H9 (cell line): ENCODE data around the gene LRMDA. TPM values are rescaled to one million over a fixed set of nuclear protein-coding genes. Genes with fewer than 3 reads are reported as not detected.

ENCODE experiments used
- DNase-seq: peaks from one replicate; pipeline ENCODE4 v3.0.0-alpha.2; 2017
- H2AFZ ChIP-seq: one replicate; pipeline ENCODE4 v1.6.1; 2013; ENCODE audit warnings: mild to moderate bottlenecking, low read length, control low read depth, moderate library complexity
- H2AK5ac ChIP-seq: 2 replicates; pipeline ENCODE4 v1.6.1; 2013; ENCODE audit warnings: low read length, control low read depth, mixed read lengths; ENCODE audit not compliant: insufficient read length
- H2BK120ac ChIP-seq: one replicate; pipeline ENCODE4 v1.6.1; 2013; ENCODE audit warnings: low read depth, mild to moderate bottlenecking, low read length, control low read depth, inconsistent platforms; ENCODE audit not compliant: poor library complexity, severe bottlenecking
- H2BK12ac ChIP-seq: 2 replicates; pipeline ENCODE4 v1.6.1; 2013; ENCODE audit warnings: low read length, control low read depth, mixed read lengths, low read depth; ENCODE audit not compliant: insufficient read length
- H2BK15ac ChIP-seq: 2 replicates; pipeline ENCODE4 v1.6.1; 2013; ENCODE audit warnings: low read depth, low read length, control low read depth
- H2BK20ac ChIP-seq: one replicate; pipeline ENCODE4 v1.6.1; 2013; ENCODE audit warnings: low read depth, mild to moderate bottlenecking, low read length, control low read depth, inconsistent platforms; ENCODE audit not compliant: poor library complexity, severe bottlenecking
- H2BK5ac ChIP-seq: 2 replicates; pipeline ENCODE4 v1.6.1; 2013; ENCODE audit warnings: low read length, control low read depth, mixed read lengths; ENCODE audit not compliant: insufficient read length
- H3K14ac ChIP-seq: 2 replicates; pipeline ENCODE4 v1.6.1; 2013; ENCODE audit warnings: low read length, control low read depth; ENCODE audit not compliant: insufficient read depth
- H3K18ac ChIP-seq: 2 replicates; pipeline ENCODE4 v1.6.1; 2013; ENCODE audit warnings: low read depth, mild to moderate bottlenecking, mixed read lengths, low read length, control low read depth; ENCODE audit not compliant: insufficient read length
- H3K23ac ChIP-seq: 2 replicates; pipeline ENCODE4 v1.6.1; 2013; ENCODE audit warnings: low read length, control low read depth, mixed read lengths, low read depth; ENCODE audit not compliant: insufficient read length
- H3K23me2 ChIP-seq: 2 replicates; pipeline ENCODE4 v1.6.1; 2013; ENCODE audit warnings: low read depth, mild to moderate bottlenecking, mixed read lengths, low read length, control low read depth; ENCODE audit not compliant: insufficient read length, poor library complexity, severe bottlenecking
- H3K27ac ChIP-seq: 2 replicates; pipeline ENCODE4 v1.5.1; 2013; ENCODE audit warnings: low read length, control low read depth, mixed read lengths, low read depth; ENCODE audit not compliant: insufficient read length
- H3K27me3 ChIP-seq: 2 replicates; pipeline ENCODE4 v1.6.1; 2013; ENCODE audit warnings: low read length, control low read depth, inconsistent platforms; ENCODE audit not compliant: insufficient read depth
- H3K4ac ChIP-seq: 2 replicates; pipeline ENCODE4 v1.6.1; 2013; ENCODE audit warnings: low read depth, mild to moderate bottlenecking, control low read depth, inconsistent platforms, low read length, moderate library complexity
- H3K4me1 ChIP-seq: 2 replicates; pipeline ENCODE4 v1.6.1; 2013; ENCODE audit warnings: low read length, control low read depth, inconsistent platforms; ENCODE audit not compliant: insufficient read depth
- H3K4me2 ChIP-seq: 2 replicates; pipeline ENCODE4 v1.6.1; 2013; ENCODE audit warnings: low read length, control low read depth, mixed read lengths; ENCODE audit not compliant: insufficient read length, insufficient read depth
- H3K56ac ChIP-seq: 2 replicates; pipeline ENCODE4 v1.6.1; 2013; ENCODE audit warnings: low read depth, mild to moderate bottlenecking, mixed read lengths, low read length, control low read depth; ENCODE audit not compliant: insufficient read length
- H3K79me1 ChIP-seq: 2 replicates; pipeline ENCODE4 v1.6.1; 2013; ENCODE audit warnings: low read depth, mild to moderate bottlenecking, moderate library complexity, low read length, control low read depth, inconsistent platforms; ENCODE audit not compliant: insufficient read depth, poor library complexity, severe bottlenecking
- H3K79me2 ChIP-seq: 2 replicates; pipeline ENCODE4 v1.6.1; 2013; ENCODE audit warnings: low read length, control low read depth, inconsistent platforms; ENCODE audit not compliant: insufficient read depth
- H3K9ac ChIP-seq: 2 replicates; pipeline ENCODE4 v1.6.1; 2013; ENCODE audit warnings: low read length, control low read depth, mixed read lengths; ENCODE audit not compliant: insufficient read length; ENCODE audit errors: extremely low read depth
- H3K9me3 ChIP-seq: one replicate; pipeline ENCODE4 v1.6.1; 2013; ENCODE audit warnings: low read depth, low read length, inconsistent platforms; ENCODE audit not compliant: control insufficient read depth
- H3T11ph ChIP-seq: one replicate; pipeline ENCODE4 v1.6.1; 2013; ENCODE audit warnings: mild to moderate bottlenecking, low read length, control low read depth, inconsistent platforms
- H4K20me1 ChIP-seq: one replicate; pipeline ENCODE4 v1.6.1; 2013; ENCODE audit not compliant: control insufficient read depth, insufficient read length, insufficient read depth
- H4K5ac ChIP-seq: 2 replicates; pipeline ENCODE4 v1.6.1; 2013; ENCODE audit warnings: low read depth, mild to moderate bottlenecking, mixed read lengths, low read length, control low read depth; ENCODE audit not compliant: insufficient read length
- H4K8ac ChIP-seq: replicated peaks from 2 replicates; pipeline ENCODE4 v1.6.1; 2013; ENCODE audit warnings: low read length, control low read depth, mixed read lengths, low read depth; ENCODE audit not compliant: insufficient read length
- H4K91ac ChIP-seq: 2 replicates; pipeline ENCODE4 v1.6.1; 2013; ENCODE audit warnings: low read depth, mild to moderate bottlenecking, moderate library complexity, mixed read lengths, low read length, control low read depth; ENCODE audit not compliant: insufficient read length
- H3K27ac Mint-ChIP-seq, 3 experiments: 2 replicates in 2 of 3; 3 replicates in 1 of 3; pipeline ENCODE4 v1.8.0; 2020 to 2021; ENCODE audit warnings: mixed read lengths in 3 of 3, mild to moderate bottlenecking in 1 of 3, moderate library complexity in 1 of 3
- H3K27me3 Mint-ChIP-seq: 2 replicates; pipeline ENCODE4 v1.8.0; 2021; ENCODE audit warnings: low read depth, mild to moderate bottlenecking, moderate library complexity, mixed read lengths
- H3K36me3 Mint-ChIP-seq, 3 experiments: 2 replicates in 2 of 3; 3 replicates in 1 of 3; pipeline ENCODE4 v1.8.0; 2020 to 2021; ENCODE audit warnings: low read depth in 3 of 3, mixed read lengths in 3 of 3; ENCODE audit not compliant: insufficient read depth in 1 of 3
- H3K4me1 Mint-ChIP-seq, 2 experiments: 2 replicates each; pipeline ENCODE4 v1.8.0; 2020; ENCODE audit warnings: mixed read lengths in 2 of 2
- H3K4me3 Mint-ChIP-seq, 2 experiments: 2 replicates in 1 of 2; 3 replicates in 1 of 2; pipeline ENCODE4 v1.8.0; 2020 to 2021; ENCODE audit warnings: mild to moderate bottlenecking in 2 of 2, mixed read lengths in 2 of 2, moderate library complexity in 1 of 2
- H3K9me3 Mint-ChIP-seq, 2 experiments: 2 replicates in 1 of 2; 3 replicates in 1 of 2; pipeline ENCODE4 v1.8.0; 2020; ENCODE audit warnings: mild to moderate bottlenecking in 2 of 2, mixed read lengths in 2 of 2, moderate library complexity in 1 of 2
- WGBS: extraction: QIAGEN DNeasy Blood & Tissue Kit; methylation state at CpG from one replicate; pipeline ENCODE4 v1.1.7; 2013; ENCODE audit warnings: missing lambda C conversion rate, low lambda C conversion rate, mixed read lengths; ENCODE audit not compliant: insufficient read length; ENCODE audit errors: extremely low coverage; 5-methylcytosine and 5-hydroxymethylcytosine counted together
- total RNA-seq: library from RNA; stranded (reverse); gene quantifications from 2 replicates; pipeline ENCODE4 v1.2.1, GENCODE V29; 2021
- TF ChIP-seq, protein P1 (sequence below): fragments of 200-600 bp; sonication (generic); conservative IDR thresholded peaks from 3 replicates; pipeline ENCODE4 v1.8.0; 2021; ENCODE audit warnings: antibody characterized with exemption, mild to moderate bottlenecking

The LRMDA gene
- total RNA-seq, 1 experiment from 2014 or later = 1.8 TPM

DNA sequence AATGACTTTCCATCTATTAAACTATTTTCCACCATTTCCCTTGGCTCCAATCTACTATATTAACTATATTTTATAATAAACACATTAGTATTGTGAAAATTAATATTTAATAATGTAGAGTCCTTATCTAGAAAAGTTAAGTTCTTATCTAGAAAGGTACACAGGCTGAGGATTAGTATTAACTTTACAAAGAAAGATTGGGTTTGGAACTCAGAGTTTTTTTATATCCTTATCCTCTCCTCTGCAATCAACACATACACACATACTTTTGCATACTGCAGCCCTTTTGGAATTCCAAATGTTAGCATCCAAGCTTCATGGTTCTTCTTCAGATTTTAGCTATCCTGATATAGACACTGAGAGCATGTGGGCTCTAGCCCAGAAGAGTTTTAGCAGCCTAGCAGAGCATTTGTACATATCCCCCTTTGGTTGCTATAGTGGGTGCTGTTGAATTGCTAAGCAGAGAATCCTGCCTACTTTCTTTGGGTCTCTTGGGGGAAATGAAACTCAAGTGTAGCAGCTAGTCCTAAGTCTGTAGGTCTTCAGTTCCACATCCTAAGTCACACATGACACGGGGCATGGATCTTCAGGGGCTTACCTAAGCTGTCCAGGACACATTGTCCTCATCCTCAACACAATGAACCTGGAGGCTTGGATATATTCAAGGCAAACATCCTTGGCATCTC lies 874.6 kb downstream of the LRMDA start:
- Histone ChIP-seq H3K18ac (no peak overlapping the region), H3K14ac (no peak overlapping the region), H4K91ac (no peak overlapping the region), H3K9ac (no peak overlapping the region), H2BK5ac (no peak overlapping the region), H4K5ac (no peak overlapping the region), H3K56ac (no peak overlapping the region), H2BK12ac (no peak overlapping the region), H2AFZ (no peak overlapping the region), H3K23me2 (no peaks in the 10 kb centered on the region), H3K79me2 (no peaks in the 10 kb centered on the region), H3K27ac (no peak overlapping the region), H3K79me1 (no peaks in the 10 kb centered on the region), H2BK20ac (no peak overlapping the region), H4K8ac (no peak overlapping the region), H3T11ph (no peak overlapping the region), H3K23ac (no peak overlapping the region), H3K4me1 (no peaks in the 10 kb centered on the region), H3K4me2 (no peak overlapping the region), H2AK5ac (no peak overlapping the region), H3K4ac (no peak overlapping the region), H4K20me1 (no peaks in the 10 kb centered on the region), H3K9me3 (no peaks in the 10 kb centered on the region), H3K27me3 (no peaks in the 10 kb centered on the region), H2BK15ac (no peak overlapping the region), H2BK120ac (no peak overlapping the region)
- Mint-ChIP-seq H3K4me3 (no peak overlapping the region), H3K9me3 (0 out of 5 replicates have a peak, but pooled peaks cover 0 to 3% of the 10 kb centered on the region in 2 experiments), H3K4me1 (peaks cover 22 to 34% of the 10 kb centered on the region in 2 experiments), H3K27me3 (peaks cover 22% of the 10 kb centered on the region), H3K36me3 (no peaks in the 10 kb centered on the region), H3K27ac (no peak overlapping the region)
- TF ChIP-seq, protein P1, sequence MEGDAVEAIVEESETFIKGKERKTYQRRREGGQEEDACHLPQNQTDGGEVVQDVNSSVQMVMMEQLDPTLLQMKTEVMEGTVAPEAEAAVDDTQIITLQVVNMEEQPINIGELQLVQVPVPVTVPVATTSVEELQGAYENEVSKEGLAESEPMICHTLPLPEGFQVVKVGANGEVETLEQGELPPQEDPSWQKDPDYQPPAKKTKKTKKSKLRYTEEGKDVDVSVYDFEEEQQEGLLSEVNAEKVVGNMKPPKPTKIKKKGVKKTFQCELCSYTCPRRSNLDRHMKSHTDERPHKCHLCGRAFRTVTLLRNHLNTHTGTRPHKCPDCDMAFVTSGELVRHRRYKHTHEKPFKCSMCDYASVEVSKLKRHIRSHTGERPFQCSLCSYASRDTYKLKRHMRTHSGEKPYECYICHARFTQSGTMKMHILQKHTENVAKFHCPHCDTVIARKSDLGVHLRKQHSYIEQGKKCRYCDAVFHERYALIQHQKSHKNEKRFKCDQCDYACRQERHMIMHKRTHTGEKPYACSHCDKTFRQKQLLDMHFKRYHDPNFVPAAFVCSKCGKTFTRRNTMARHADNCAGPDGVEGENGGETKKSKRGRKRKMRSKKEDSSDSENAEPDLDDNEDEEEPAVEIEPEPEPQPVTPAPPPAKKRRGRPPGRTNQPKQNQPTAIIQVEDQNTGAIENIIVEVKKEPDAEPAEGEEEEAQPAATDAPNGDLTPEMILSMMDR = no peak
- no CpG with 5 or more reads among the region's 1 CpG for WGBS
- DNase-seq = no peak
